HEK293 (cell line): Measurements from ENCODE around the gene THOC1.

Experiments used
- CTCF ChIA-PET: fragments of 350-600 bp; formaldehyde crosslinking; extraction: SDS; loops from one replicate; lab custom pipeline; 2021; ENCODE audit warnings: antibody characterized with exemption; lab: Yijun Ruan, JAX
- POLR2A ChIA-PET: fragments of 300-600 bp; formaldehyde crosslinking; extraction: SDS; loops from one replicate; lab custom pipeline; 2020; ENCODE audit warnings: antibody characterized with exemption, inconsistent platforms; lab: Yijun Ruan, JAX
- H3K27ac ChIP-seq: fragments of 200-500 bp; sonication (Bioruptor generic); 2 replicates; pipeline ENCODE4 v1.5.1; 2014; ENCODE audit warnings: low read depth, low read length, control low read depth, inconsistent platforms; ENCODE audit errors: extremely low read depth
- H3K36me3 ChIP-seq, 2 experiments: fragments of 200-500 bp in 1 of 2; sonication (Bioruptor generic) in 1 of 2; 1 replicate in 1 of 2; 2 replicates in 1 of 2; pipeline ENCODE4 v1.5.1; 2014 to 2017; ENCODE audit warnings: inconsistent platforms in 2 of 2, low read length in 2 of 2; ENCODE audit not compliant: control insufficient read depth in 2 of 2, insufficient read depth in 1 of 2
- H3K4me1 ChIP-seq: fragments of 200-500 bp; sonication (Bioruptor generic); 2 replicates; pipeline ENCODE4 v1.5.1; 2014; ENCODE audit warnings: mild to moderate bottlenecking, low read length, inconsistent platforms; ENCODE audit not compliant: control insufficient read depth, insufficient read depth
- H3K4me3 ChIP-seq: 2 replicates; pipeline ENCODE4 v1.5.1; 2011; ENCODE audit warnings: low read depth, mild to moderate bottlenecking, control low read depth, low read length, moderate library complexity
- H3K9me3 ChIP-seq: fragments of 200-500 bp; sonication (Bioruptor generic); 2 replicates; pipeline ENCODE4 v1.5.1; 2014; ENCODE audit warnings: low read depth, low read length, inconsistent platforms; ENCODE audit not compliant: control insufficient read depth, insufficient read depth
- BCL11B ChIP-seq: fragments of 450-650 bp; formaldehyde crosslinking; IDR thresholded peaks from 2 replicates; pipeline ENCODE4 v1.5.1; 2016; ENCODE audit warnings: low read depth, missing biosample characterization, missing genetic modification characterization
- HOXA7 ChIP-seq: sonication (generic); formaldehyde crosslinking; IDR thresholded peaks from 2 replicates; pipeline ENCODE4 v1.8.1; 2022; ENCODE audit warnings: missing genetic modification reagents, borderline replicate concordance
- HOXD13 ChIP-seq: sonication (generic); formaldehyde crosslinking; IDR thresholded peaks from 2 replicates; pipeline ENCODE4 v1.8.0; 2022; ENCODE audit warnings: missing genetic modification reagents, borderline replicate concordance
- KLF7 ChIP-seq: fragments of 450-650 bp; formaldehyde crosslinking; IDR thresholded peaks from 2 replicates; pipeline ENCODE4 v1.5.1; 2016; ENCODE audit warnings: missing biosample characterization, missing genetic modification characterization, borderline replicate concordance
- RBAK ChIP-seq: fragments of 450-650 bp; formaldehyde crosslinking; IDR thresholded peaks from 2 replicates; pipeline ENCODE4 v1.5.1; 2016; ENCODE audit warnings: missing biosample characterization, missing genetic modification characterization
- SP2 ChIP-seq: fragments of 450-650 bp; formaldehyde crosslinking; IDR thresholded peaks from 2 replicates; pipeline ENCODE4 v1.5.1; 2016; ENCODE audit warnings: missing biosample characterization, missing genetic modification characterization
- SP3 ChIP-seq: fragments of 450-650 bp; formaldehyde crosslinking; IDR thresholded peaks from 2 replicates; pipeline ENCODE4 v1.5.1; 2016; ENCODE audit warnings: missing biosample characterization, missing genetic modification characterization
- YY2 ChIP-seq: fragments of 450-650 bp; formaldehyde crosslinking; IDR thresholded peaks from 2 replicates; pipeline ENCODE4 v1.5.1; 2016; ENCODE audit warnings: missing biosample characterization, missing genetic modification characterization
- ZBTB17 ChIP-seq: fragments of 450-650 bp; formaldehyde crosslinking; IDR thresholded peaks from 2 replicates; pipeline ENCODE4 v1.5.1; 2016; ENCODE audit warnings: missing biosample characterization, missing genetic modification characterization
- ZBTB21 ChIP-seq: fragments of 450-650 bp; formaldehyde crosslinking; IDR thresholded peaks from 2 replicates; pipeline ENCODE4 v1.5.1; 2017; ENCODE audit warnings: missing biosample characterization, missing genetic modification characterization
- ZIC2 ChIP-seq: fragments of 450-650 bp; formaldehyde crosslinking; IDR thresholded peaks from 2 replicates; pipeline ENCODE4 v1.5.1; 2016; ENCODE audit warnings: missing biosample characterization, missing genetic modification characterization
- ZNF10 ChIP-seq: fragments of 450-650 bp; formaldehyde crosslinking; IDR thresholded peaks from 2 replicates; pipeline ENCODE4 v1.5.1; 2017; ENCODE audit warnings: missing biosample characterization, missing genetic modification characterization
- ZNF146 ChIP-seq: fragments of 450-650 bp; formaldehyde crosslinking; IDR thresholded peaks from 2 replicates; pipeline ENCODE4 v1.5.1; 2016; ENCODE audit warnings: missing biosample characterization, missing genetic modification characterization
- ZNF2 ChIP-seq: fragments of 450-650 bp; formaldehyde crosslinking; IDR thresholded peaks from 2 replicates; pipeline ENCODE4 v1.5.1; 2016; ENCODE audit warnings: missing biosample characterization, missing genetic modification characterization
- ZNF211 ChIP-seq: fragments of 450-650 bp; formaldehyde crosslinking; IDR thresholded peaks from 2 replicates; pipeline ENCODE4 v1.5.1; 2016; ENCODE audit warnings: low read depth, missing biosample characterization, missing genetic modification characterization
- ZNF24 ChIP-seq: fragments of 450-650 bp; formaldehyde crosslinking; IDR thresholded peaks from 2 replicates; pipeline ENCODE4 v1.5.1; 2016; ENCODE audit warnings: missing biosample characterization, missing genetic modification characterization
- ZNF292 ChIP-seq: fragments of 450-650 bp; formaldehyde crosslinking; IDR thresholded peaks from 2 replicates; pipeline ENCODE4 v1.5.1; 2016; ENCODE audit warnings: low read depth, missing biosample characterization, missing genetic modification characterization, borderline replicate concordance
- ZNF341 ChIP-seq: fragments of 450-650 bp; formaldehyde crosslinking; IDR thresholded peaks from 2 replicates; pipeline ENCODE4; 2016; ENCODE audit warnings: low read depth, missing biosample characterization, missing genetic modification characterization
- ZNF391 ChIP-seq: fragments of 450-650 bp; formaldehyde crosslinking; IDR thresholded peaks from 2 replicates; pipeline ENCODE4 v1.5.1; 2016; ENCODE audit warnings: low read depth, missing biosample characterization, missing genetic modification characterization, borderline replicate concordance
- ZNF416 ChIP-seq: fragments of 450-650 bp; formaldehyde crosslinking; IDR thresholded peaks from 2 replicates; pipeline ENCODE4 v1.5.1; 2016; ENCODE audit warnings: missing biosample characterization, missing genetic modification characterization
- ZNF423 ChIP-seq: fragments of 450-650 bp; formaldehyde crosslinking; IDR thresholded peaks from 2 replicates; pipeline ENCODE4 v1.5.1; 2016; ENCODE audit warnings: missing biosample characterization, missing genetic modification characterization
- ZNF560 ChIP-seq: fragments of 450-650 bp; formaldehyde crosslinking; IDR thresholded peaks from 2 replicates; pipeline ENCODE4 v1.5.1; 2017; ENCODE audit warnings: missing biosample characterization, missing genetic modification characterization, borderline replicate concordance
- ZNF639 ChIP-seq: fragments of 450-650 bp; formaldehyde crosslinking; IDR thresholded peaks from 2 replicates; pipeline ENCODE4 v1.5.1; 2016; ENCODE audit warnings: missing biosample characterization, missing genetic modification characterization
- ZNF747 ChIP-seq: fragments of 450-650 bp; formaldehyde crosslinking; IDR thresholded peaks from 2 replicates; pipeline ENCODE4 v1.5.1; 2016; ENCODE audit warnings: missing biosample characterization, missing genetic modification characterization
- ZNF768 ChIP-seq: fragments of 450-650 bp; formaldehyde crosslinking; IDR thresholded peaks from 2 replicates; pipeline ENCODE4 v1.5.1; 2018; ENCODE audit warnings: missing biosample characterization, mild to moderate bottlenecking, missing genetic modification characterization
- TF ChIP-seq, protein P1 (sequence below): fragments of 450-650 bp; formaldehyde crosslinking; IDR thresholded peaks from 2 replicates; pipeline ENCODE4 v1.5.1; 2016; ENCODE audit warnings: missing biosample characterization, missing genetic modification characterization
- TF ChIP-seq, protein P2 (sequence below): fragments of 450-650 bp; formaldehyde crosslinking; optimal IDR thresholded peaks from 2 replicates; pipeline ENCODE3; 2016; ENCODE audit warnings: missing biosample characterization, mild to moderate bottlenecking, missing genetic modification characterization
- TF ChIP-seq, protein P3 (sequence below): fragments of 450-650 bp; formaldehyde crosslinking; IDR thresholded peaks from 2 replicates; pipeline ENCODE4 v1.5.1; 2016; ENCODE audit warnings: missing biosample characterization, missing genetic modification characterization

THOC1 gene

GRCh38 chr18:199214-199613, 68.6 kb downstream of the THOC1 start:
- ChIA-PET POLR2A (interaction anchor here (0.6 kb wide), 1 partner anchor 593 kb away, joined by 3 read pairs; no protein-coding TSS in a partner anchor), CTCF (interaction anchor here (0.6 to 1.1 kb wide), 2 partner anchors 640 to 699 kb away, joined by 3 to 4 read pairs; no protein-coding TSS in a partner anchor)
- TF ChIP-seq ZNF341 (tag by site-specific recombination) = no peak
- no peak for TF ChIP-seq ZNF24 (tag by site-specific recombination)
- TF ChIP-seq ZNF423 (tag by site-specific recombination) = no peak
- TF ChIP-seq, protein P1, sequence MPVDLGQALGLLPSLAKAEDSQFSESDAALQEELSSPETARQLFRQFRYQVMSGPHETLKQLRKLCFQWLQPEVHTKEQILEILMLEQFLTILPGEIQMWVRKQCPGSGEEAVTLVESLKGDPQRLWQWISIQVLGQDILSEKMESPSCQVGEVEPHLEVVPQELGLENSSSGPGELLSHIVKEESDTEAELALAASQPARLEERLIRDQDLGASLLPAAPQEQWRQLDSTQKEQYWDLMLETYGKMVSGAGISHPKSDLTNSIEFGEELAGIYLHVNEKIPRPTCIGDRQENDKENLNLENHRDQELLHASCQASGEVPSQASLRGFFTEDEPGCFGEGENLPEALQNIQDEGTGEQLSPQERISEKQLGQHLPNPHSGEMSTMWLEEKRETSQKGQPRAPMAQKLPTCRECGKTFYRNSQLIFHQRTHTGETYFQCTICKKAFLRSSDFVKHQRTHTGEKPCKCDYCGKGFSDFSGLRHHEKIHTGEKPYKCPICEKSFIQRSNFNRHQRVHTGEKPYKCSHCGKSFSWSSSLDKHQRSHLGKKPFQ (tag by site-specific recombination) = no peak
- no peak for TF ChIP-seq ZNF2
- TF ChIP-seq RBAK (tag by site-specific recombination) = no peak
- no peak for TF ChIP-seq ZNF747 (tag by site-specific recombination)
- TF ChIP-seq KLF7 (tag by site-specific recombination) = no peak
- TF ChIP-seq ZIC2 (tag by site-specific recombination) = no peak
- TF ChIP-seq ZNF10 (tag by site-specific recombination) = no peak
- TF ChIP-seq ZNF292 (tag by site-specific recombination) = no peak
- no peak for TF ChIP-seq SP2
- no peaks in the 10 kb centered on the region for H3K9me3 ChIP-seq
- H3K4me3 ChIP-seq = no peak overlapping the region
- no peak overlapping the region for H3K27ac ChIP-seq
- H3K36me3 ChIP-seq = peaks cover 56 to 67% of the 10 kb centered on the region in 2 experiments
- H3K4me1 ChIP-seq = no peaks in the 10 kb centered on the region

- Histone ChIP-seq H3K36me3 (peaks cover 37 to 40% of the 10 kb centered on the region in 2 experiments), H3K4me3 (no peak overlapping the region), H3K4me1 (no peaks in the 10 kb centered on the region), H3K9me3 (no peaks in the 10 kb centered on the region), H3K27ac (no peak overlapping the region)
- POLR2A ChIA-PET = no interaction called here
- TF ChIP-seq ZBTB21 (tag by site-specific recombination) (no peak), ZBTB17 (tag by site-specific recombination) (no peak)
- CTCF ChIA-PET = no interaction called here
Measured at GRCh38 chr18:195651-196050, 72.2 kb downstream of the THOC1 start.

DNA sequence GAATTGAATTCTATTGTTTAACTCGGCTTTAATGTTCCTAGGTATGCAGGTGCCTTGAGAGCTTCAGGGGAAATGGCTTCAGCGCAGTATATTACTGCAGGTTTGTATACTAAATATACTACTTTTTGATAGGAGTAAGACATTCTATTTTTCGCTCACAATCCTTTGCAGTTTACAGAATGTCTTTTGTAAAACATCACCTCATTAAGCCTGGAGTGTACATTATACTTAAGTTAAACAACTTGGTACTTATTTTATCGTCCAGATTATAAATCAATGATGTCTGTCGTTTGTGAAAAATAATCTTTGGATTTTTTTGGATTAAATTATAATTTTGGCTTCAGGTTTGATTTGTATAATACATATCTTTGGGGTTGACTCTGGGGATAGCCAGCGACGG, 75.0 kb downstream of the THOC1 start:
- Histone ChIP-seq H3K4me1 (peaks cover 10% of the 10 kb centered on the region; the same call in 1 of the 2 replicates), H3K4me3 (no peak overlapping the region), H3K9me3 (no peaks in the 10 kb centered on the region), H3K27ac (no peak overlapping the region), H3K36me3 (peaks cover 13 to 25% of the 10 kb centered on the region in 2 experiments)
- POLR2A ChIA-PET = no interaction called here
- CTCF ChIA-PET = interaction anchor here (0.6 kb wide), 1 partner anchor 436 kb away, joined by 4 read pairs; no protein-coding TSS in a partner anchor
- TF ChIP-seq ZNF391 (tag by site-specific recombination) = no peak
- TF ChIP-seq YY2 = no peak
- TF ChIP-seq, protein P2, sequence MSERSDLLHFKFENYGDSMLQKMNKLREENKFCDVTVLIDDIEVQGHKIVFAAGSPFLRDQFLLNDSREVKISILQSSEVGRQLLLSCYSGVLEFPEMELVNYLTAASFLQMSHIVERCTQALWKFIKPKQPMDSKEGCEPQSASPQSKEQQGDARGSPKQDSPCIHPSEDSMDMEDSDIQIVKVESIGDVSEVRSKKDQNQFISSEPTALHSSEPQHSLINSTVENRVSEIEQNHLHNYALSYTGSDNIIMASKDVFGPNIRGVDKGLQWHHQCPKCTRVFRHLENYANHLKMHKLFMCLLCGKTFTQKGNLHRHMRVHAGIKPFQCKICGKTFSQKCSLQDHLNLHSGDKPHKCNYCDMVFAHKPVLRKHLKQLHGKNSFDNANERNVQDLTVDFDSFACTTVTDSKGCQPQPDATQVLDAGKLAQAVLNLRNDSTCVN = no peak
- no peak for TF ChIP-seq SP3 (tag by site-specific recombination)
- TF ChIP-seq ZNF146 (tag by site-specific recombination) = no peak
- TF ChIP-seq HOXA7 (CRISPR knock-in tag) = no peak
- TF ChIP-seq, protein P3, sequence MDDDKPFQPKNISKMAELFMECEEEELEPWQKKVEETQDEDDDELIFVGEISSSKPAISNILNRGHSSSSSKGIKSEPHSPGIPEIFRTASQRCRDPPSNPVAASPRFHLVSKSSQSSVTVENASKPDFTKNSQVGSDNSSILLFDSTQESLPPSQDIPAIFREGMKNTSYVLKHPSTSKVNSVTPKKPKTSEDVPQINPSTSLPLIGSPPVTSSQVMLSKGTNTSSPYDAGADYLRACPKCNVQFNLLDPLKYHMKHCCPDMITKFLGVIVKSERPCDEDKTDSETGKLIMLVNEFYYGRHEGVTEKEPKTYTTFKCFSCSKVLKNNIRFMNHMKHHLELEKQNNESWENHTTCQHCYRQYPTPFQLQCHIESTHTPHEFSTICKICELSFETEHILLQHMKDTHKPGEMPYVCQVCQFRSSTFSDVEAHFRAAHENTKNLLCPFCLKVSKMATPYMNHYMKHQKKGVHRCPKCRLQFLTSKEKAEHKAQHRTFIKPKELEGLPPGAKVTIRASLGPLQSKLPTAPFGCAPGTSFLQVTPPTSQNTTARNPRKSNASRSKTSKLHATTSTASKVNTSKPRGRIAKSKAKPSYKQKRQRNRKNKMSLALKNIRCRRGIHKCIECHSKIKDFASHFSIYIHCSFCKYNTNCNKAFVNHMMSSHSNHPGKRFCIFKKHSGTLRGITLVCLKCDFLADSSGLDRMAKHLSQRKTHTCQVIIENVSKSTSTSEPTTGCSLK (tag by site-specific recombination) = no peak
- TF ChIP-seq ZNF416 = no peak
- no peak for TF ChIP-seq ZNF768 (tag by site-specific recombination)
- no peak for TF ChIP-seq ZNF639 (tag by site-specific recombination)
- no peak for TF ChIP-seq HOXD13 (CRISPR knock-in tag)
- TF ChIP-seq ZNF211 (tag by site-specific recombination) = no peak
- TF ChIP-seq ZNF560 (tag by site-specific recombination) = no peak
- no peak for TF ChIP-seq BCL11B (tag by site-specific recombination)
